Measurements from ENCODE around the gene IGSF9B. TPM values are rescaled to one million over a fixed set of nuclear protein-coding genes. Genes with fewer than 3 reads are reported as not detected.
A peak's percentile ranks its signal among the peaks of the same experiment; 100 is the strongest.

The IGSF9B gene
- total RNA-seq, 3 donors from 2014 or later = 18.7 to 22.3 (median 22.1) TPM

- no peaks in the 10 kb centered on the region for H3K9me3 Mint-ChIP-seq
- ATAC-seq (no peak), DNase-seq (no peak)
- H3K4me3 Mint-ChIP-seq = no peak overlapping the region
- no peaks in the 10 kb centered on the region for H3K27me3 Mint-ChIP-seq (ENCODE audit: low read depth)
- peaks cover 4% of the 10 kb centered on the region for H3K36me3 Mint-ChIP-seq (ENCODE audit: insufficient read depth)
- peaks cover 28% of the 10 kb centered on the region for H3K4me1 Mint-ChIP-seq (ENCODE audit: low read depth)
These were observed 25.2 kb downstream of the IGSF9B start for GRCh38 chr11:133931449-133932060.

GRCh38 chr11:133930767-133931448 is 25.9 kb downstream of the IGSF9B start:
- Mint-ChIP-seq H3K9me3 (no peaks in the 10 kb centered on the region), H3K4me1 (ENCODE audit: low read depth) (peaks cover 28% of the 10 kb centered on the region), H3K27me3 (ENCODE audit: low read depth) (no peaks in the 10 kb centered on the region), H3K4me3 (no peak overlapping the region), H3K36me3 (ENCODE audit: insufficient read depth) (peaks cover 4% of the 10 kb centered on the region)
- no peak for ATAC-seq
- DNase-seq = no peak

- Mint-ChIP-seq H3K36me3 (ENCODE audit: insufficient read depth) (peaks cover 4% of the 10 kb centered on the region), H3K9me3 (no peaks in the 10 kb centered on the region), H3K4me3 (no peak overlapping the region), H3K4me1 (ENCODE audit: low read depth) (peaks cover 28% of the 10 kb centered on the region), H3K27me3 (ENCODE audit: low read depth) (no peaks in the 10 kb centered on the region)
- no peak for ATAC-seq
- DNase-seq = no peak
These were observed 26.6 kb downstream of the IGSF9B start for GRCh38 chr11:133930053-133930766.

GRCh38 chr11:133929401-133930052 is 27.2 kb downstream of the IGSF9B start:
- peaks cover 28% of the 10 kb centered on the region for H3K4me1 Mint-ChIP-seq (ENCODE audit: low read depth)

GRCh38 chr11:133928628-133929059 is 28.1 kb downstream of the IGSF9B start:
- DNase-seq = peak; percentile 44
- Mint-ChIP-seq H3K36me3 (ENCODE audit: insufficient read depth) (peaks cover 8% of the 10 kb centered on the region), H3K9me3 (no peaks in the 10 kb centered on the region), H3K4me1 (ENCODE audit: low read depth) (peaks cover 28% of the 10 kb centered on the region), H3K4me3 (peak overlapping the region; percentile 79), H3K27me3 (ENCODE audit: low read depth) (no peaks in the 10 kb centered on the region)
- ATAC-seq = peak; percentile 80 to 87

More at GRCh38 chr11:133929401-133930052, 27.2 kb downstream of the IGSF9B start:
- DNase-seq = no peak
- peaks cover 2% of the 10 kb centered on the region for H3K36me3 Mint-ChIP-seq (ENCODE audit: insufficient read depth)
- H3K9me3 Mint-ChIP-seq = no peaks in the 10 kb centered on the region
- H3K27me3 Mint-ChIP-seq (ENCODE audit: low read depth) = no peaks in the 10 kb centered on the region
- peak overlapping the region; percentile 79 for H3K4me3 Mint-ChIP-seq
- ATAC-seq = no peak

GRCh38 chr11:133927690-133928627 is 28.8 kb downstream of the IGSF9B start:
- Mint-ChIP-seq H3K4me3 (peak overlapping the region; percentile 79), H3K4me1 (ENCODE audit: low read depth) (peaks cover 28% of the 10 kb centered on the region), H3K27me3 (ENCODE audit: low read depth) (no peaks in the 10 kb centered on the region), H3K36me3 (ENCODE audit: insufficient read depth) (peaks cover 8% of the 10 kb centered on the region), H3K9me3 (no peaks in the 10 kb centered on the region)
- ATAC-seq (peak; percentile 48 to 60), DNase-seq (peak; percentile 64)

- Mint-ChIP-seq H3K9me3 (no peaks in the 10 kb centered on the region), H3K4me3 (no peak overlapping the region), H3K27me3 (ENCODE audit: low read depth) (no peaks in the 10 kb centered on the region), H3K36me3 (ENCODE audit: insufficient read depth) (peaks cover 17% of the 10 kb centered on the region), H3K4me1 (ENCODE audit: low read depth) (peaks cover 28% of the 10 kb centered on the region)
- ATAC-seq = no peak
- no peak for DNase-seq
These were observed 30.1 kb downstream of the IGSF9B start for GRCh38 chr11:133926466-133927246.

GRCh38 chr11:133925756-133926155 is 31.0 kb downstream of the IGSF9B start:
- Mint-ChIP-seq H3K4me3 (no peak overlapping the region), H3K9me3 (no peaks in the 10 kb centered on the region), H3K36me3 (ENCODE audit: insufficient read depth) (peaks cover 18% of the 10 kb centered on the region), H3K4me1 (ENCODE audit: low read depth) (peaks cover 28% of the 10 kb centered on the region), H3K27me3 (ENCODE audit: low read depth) (no peaks in the 10 kb centered on the region)
- DNase-seq = no peak
- no peak for ATAC-seq

- Mint-ChIP-seq H3K4me1 (ENCODE audit: low read depth) (peaks cover 24% of the 10 kb centered on the region), H3K27me3 (ENCODE audit: low read depth) (no peaks in the 10 kb centered on the region), H3K9me3 (no peaks in the 10 kb centered on the region), H3K36me3 (ENCODE audit: insufficient read depth) (peaks cover 18% of the 10 kb centered on the region), H3K4me3 (no peak overlapping the region)
- ATAC-seq = no peak
- no peak for DNase-seq
These were observed 32.1 kb downstream of the IGSF9B start for GRCh38 chr11:133924661-133925060.

GRCh38 chr11:133922078-133922870 is 34.5 kb downstream of the IGSF9B start:
- Mint-ChIP-seq H3K36me3 (ENCODE audit: insufficient read depth) (peaks cover 18% of the 10 kb centered on the region), H3K27me3 (ENCODE audit: low read depth) (no peaks in the 10 kb centered on the region), H3K9me3 (no peaks in the 10 kb centered on the region), H3K4me3 (no peak overlapping the region), H3K4me1 (ENCODE audit: low read depth) (peaks cover 3% of the 10 kb centered on the region)
- DNase-seq (no peak), ATAC-seq (no peak)

GRCh38 chr11:133921513-133921912 is 35.3 kb downstream of the IGSF9B start:
- peaks cover 2% of the 10 kb centered on the region for H3K4me1 Mint-ChIP-seq (ENCODE audit: low read depth)
- H3K9me3 Mint-ChIP-seq = no peaks in the 10 kb centered on the region
- no peak for DNase-seq
- H3K36me3 Mint-ChIP-seq (ENCODE audit: insufficient read depth) = peaks cover 18% of the 10 kb centered on the region
- no peak for ATAC-seq
- H3K27me3 Mint-ChIP-seq (ENCODE audit: low read depth) = no peaks in the 10 kb centered on the region
- no peak overlapping the region for H3K4me3 Mint-ChIP-seq

- no peak for ATAC-seq
- Mint-ChIP-seq H3K4me1 (ENCODE audit: low read depth) (peaks cover 2% of the 10 kb centered on the region), H3K36me3 (ENCODE audit: insufficient read depth) (peaks cover 19% of the 10 kb centered on the region), H3K4me3 (no peak overlapping the region), H3K9me3 (no peaks in the 10 kb centered on the region), H3K27me3 (ENCODE audit: low read depth) (no peaks in the 10 kb centered on the region)
- no peak for DNase-seq
These were observed 35.7 kb downstream of the IGSF9B start for GRCh38 chr11:133921026-133921425.
